ENCODE measurements around the gene REELD1.

- TF ChIP-seq CTCF (conservative IDR thresholded peaks at IDR 0.05) (no peak), EZH2 (IDR thresholded peaks at IDR 0.05; ENCODE audit: low read depth) (no peak)
Observed at GRCh38 chr4:146175541-146176453, 38.5 kb upstream of the REELD1 start, which contains the start of gene LSM6.
